BLaER1 treated with 17β-estradiol and CSF1 and Interleukin-3, amounts not matched to agents 10 nM and 100 nM (cell line): ENCODE data around the gene CXADR.
A peak's percentile ranks its signal among the peaks of the same experiment; 100 is the strongest.
"Not testable (repeated sequence)": the region's sequence is repeated elsewhere in the genome, so short reads cannot be mapped to it uniquely, and the experiment has no call there.

ENCODE experiments used
- H3K27ac ChIP-seq, 11 experiments: shearing (Covaris generic); formaldehyde crosslinking; 2 replicates each; pipeline ENCODE4 v1.8.1; 2022
- H3K27me3 ChIP-seq, 11 experiments: shearing (Covaris generic); formaldehyde crosslinking; 2 replicates each; pipeline ENCODE4 v1.8.1; 2022
- H3K36me3 ChIP-seq, 11 experiments: shearing (Covaris generic); formaldehyde crosslinking; 2 replicates each; pipeline ENCODE4 v1.8.1; 2022
- H3K4me1 ChIP-seq, 10 experiments: shearing (Covaris generic); formaldehyde crosslinking; 2 replicates each; pipeline ENCODE4 v1.8.1; 2022
- H3K4me2 ChIP-seq, 11 experiments: shearing (Covaris generic); formaldehyde crosslinking; 2 replicates each; pipeline ENCODE4 v1.8.1; 2022
- H3K4me3 ChIP-seq, 10 experiments: shearing (Covaris generic); formaldehyde crosslinking; 2 replicates each; pipeline ENCODE4 v1.8.1; 2022
- H3K9ac ChIP-seq, 11 experiments: shearing (Covaris generic); formaldehyde crosslinking; 2 replicates each; pipeline ENCODE4 v1.8.1; 2022
- H3K9me3 ChIP-seq, 11 experiments: shearing (Covaris generic); formaldehyde crosslinking; replicated peaks in 1 of 11; 2 replicates each; pipeline ENCODE4 v1.8.1; 2022
- H4K20me1 ChIP-seq, 11 experiments: shearing (Covaris generic); formaldehyde crosslinking; 2 replicates each; pipeline ENCODE4 v1.8.1; 2022
- Cebpa-rat ChIP-seq, 11 experiments: shearing (Covaris generic); IDR thresholded peaks; 2 replicates each; pipeline ENCODE4 v1.8.1; 2022

CXADR gene

DNA sequence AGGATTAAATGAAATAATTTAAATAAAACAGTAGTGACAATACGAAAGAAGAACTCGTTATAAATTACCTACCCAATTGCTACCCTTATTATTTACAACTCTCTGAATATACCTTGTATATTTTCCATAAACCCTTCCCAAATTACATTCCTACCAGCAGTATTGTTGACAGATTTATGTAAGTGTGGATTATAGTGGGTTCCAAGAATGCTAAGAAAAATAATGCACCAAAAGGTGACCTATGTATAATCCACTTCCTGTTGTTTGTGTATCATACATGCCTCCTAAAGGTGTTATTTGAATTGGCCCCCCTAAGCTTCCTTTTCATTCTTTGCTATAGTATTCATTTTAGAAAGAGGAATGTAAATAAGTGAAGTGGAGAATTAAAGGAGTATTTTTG, 33.2 kb upstream of the CXADR start:
- no peak for TF ChIP-seq Cebpa-rat (IDR thresholded peaks at IDR 0.05)
- Histone ChIP-seq H3K4me3 (no peak overlapping the region), H3K27me3 (no peaks in the 10 kb centered on the region), H3K9me3 (peaks cover 0 to 2% (median 0%) of the 10 kb centered on the region in 11 experiments; a peak in 2 of 22 replicates), H3K27ac (no peak overlapping the region), H3K36me3 (no peaks in the 10 kb centered on the region), H3K4me2 (no peak overlapping the region), H3K9ac (no peak overlapping the region), H4K20me1 (no peaks in the 10 kb centered on the region), H3K4me1 (peaks cover 0 to 12% (median 0%) of the 10 kb centered on the region in 10 experiments; a peak in 8 of 20 replicates)

DNA sequence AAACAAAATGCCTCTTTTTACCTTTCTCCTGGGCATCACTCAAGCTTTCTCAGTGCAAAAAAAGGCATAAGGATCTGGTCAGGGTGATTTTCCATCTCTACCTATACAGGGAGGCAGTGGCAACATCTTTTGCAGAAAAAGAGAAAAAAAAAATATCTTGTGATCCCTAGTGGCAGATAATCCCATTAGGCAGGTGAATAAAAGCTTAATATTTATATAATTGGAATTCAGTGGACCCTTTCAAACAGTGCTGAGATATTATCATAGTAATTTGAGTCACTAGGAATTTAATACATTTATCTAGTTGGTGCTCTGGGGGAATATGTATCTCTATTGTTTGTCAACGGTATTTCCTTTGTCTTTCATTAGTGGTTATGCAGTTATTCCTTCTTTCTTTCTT, 29.9 kb upstream of the CXADR start:
- H3K9me3 ChIP-seq: peaks cover 0 to 6% (median 0%) of the 10 kb centered on the region in 11 experiments; a peak in 2 of 22 replicates
- H3K4me1 ChIP-seq: peaks cover 0 to 7% (median 0%) of the 10 kb centered on the region in 10 experiments; a peak in 3 of 20 replicates
- no peak overlapping the region for H3K4me3 ChIP-seq

DNA sequence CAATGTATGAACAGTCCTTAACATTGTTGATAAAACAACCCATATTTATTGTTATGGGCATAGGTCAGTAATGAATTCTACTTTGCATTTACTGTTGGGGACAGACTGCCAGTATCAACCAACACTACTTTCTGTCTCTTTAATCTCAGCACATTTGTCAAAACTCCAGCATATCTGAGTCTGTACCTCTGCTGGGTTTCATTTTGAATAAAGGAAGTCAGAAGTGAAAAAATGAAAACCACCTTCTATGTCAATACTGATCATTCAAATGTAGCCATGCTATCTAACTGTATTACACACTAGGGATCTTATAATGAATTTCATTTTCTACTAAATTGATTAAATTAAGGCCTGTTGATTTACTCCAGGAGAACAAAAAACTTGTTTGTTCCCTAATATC, 24.2 kb upstream of the CXADR start:
- Histone ChIP-seq H3K27ac (no peak overlapping the region), H3K9ac (no peak overlapping the region), H3K9me3 (peaks cover 0 to 6% (median 0%) of the 10 kb centered on the region in 11 experiments; a peak in 2 of 22 replicates), H3K36me3 (no peaks in the 10 kb centered on the region), H3K4me3 (no peak overlapping the region), H4K20me1 (no peaks in the 10 kb centered on the region), H3K4me1 (peaks cover 15 to 34% (median 20%) of the 10 kb centered on the region in 10 experiments), H3K27me3 (0 out of 22 replicates have a peak, but pooled peaks cover 0 to under 1% (median 0%) of the 10 kb centered on the region in 11 experiments), H3K4me2 (no peak overlapping the region)
- no peak for TF ChIP-seq Cebpa-rat (IDR thresholded peaks at IDR 0.05)

More for the DNA sequence above, 29.9 kb upstream of the CXADR start:
- no peaks in the 10 kb centered on the region for H3K36me3 ChIP-seq
- TF ChIP-seq Cebpa-rat (IDR thresholded peaks at IDR 0.05): no peak
- no peak overlapping the region for H3K27ac ChIP-seq
- no peak overlapping the region for H3K4me2 ChIP-seq
- no peaks in the 10 kb centered on the region for H3K27me3 ChIP-seq
- no peak overlapping the region for H3K9ac ChIP-seq
- H4K20me1 ChIP-seq: no peaks in the 10 kb centered on the region

DNA sequence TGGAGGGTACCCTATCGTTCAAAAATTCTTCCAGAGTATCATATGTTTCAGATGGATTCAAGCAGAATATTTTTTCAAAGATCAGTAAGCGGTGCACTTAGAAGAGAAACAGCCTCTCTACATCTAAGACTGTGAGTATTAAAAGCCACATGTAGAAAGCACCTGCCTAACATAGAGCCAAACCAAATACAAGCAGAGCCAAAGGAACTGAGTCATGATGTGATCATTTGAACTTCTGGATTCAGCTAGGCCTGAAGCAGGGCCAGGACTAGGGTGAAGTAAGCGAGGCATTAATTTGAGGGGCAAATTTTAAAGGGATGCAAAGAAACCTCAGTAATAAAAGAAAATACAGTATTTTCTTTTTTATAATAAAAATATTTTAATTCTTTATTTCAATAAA, 23.3 kb upstream of the CXADR start:
- not testable (repeated sequence) for H3K9ac ChIP-seq

GRCh38 chr21:17491716-17492414, 21.0 kb upstream of the CXADR start:
- no peak for TF ChIP-seq Cebpa-rat (IDR thresholded peaks at IDR 0.05)
- Histone ChIP-seq H3K9ac (peak overlapping the region in 5 of 11 experiments; percentile 10 to 64 (median 56); a peak in 7 of 22 replicates), H3K9me3 (no peaks in the 10 kb centered on the region), H3K36me3 (no peaks in the 10 kb centered on the region), H3K27me3 (0 out of 22 replicates have a peak, but pooled peaks cover 0 to 4% (median 0%) of the 10 kb centered on the region in 11 experiments), H3K4me2 (peak overlapping the region; percentile 54 to 93 (median 78)), H3K4me1 (peaks cover 15 to 38% (median 25%) of the 10 kb centered on the region in 10 experiments), H3K4me3 (peak overlapping the region in 1 of 10 experiments; percentile 25; a peak in 1 of 20 replicates), H3K27ac (peak overlapping the region in 8 of 11 experiments; percentile 37 to 80 (median 64); a peak in 15 of 22 replicates), H4K20me1 (no peaks in the 10 kb centered on the region)

More for the DNA sequence above, 23.3 kb upstream of the CXADR start:
- not testable (repeated sequence) for H3K36me3 ChIP-seq, H3K4me3 ChIP-seq, H3K27ac ChIP-seq, H3K27me3 ChIP-seq, H4K20me1 ChIP-seq, H3K9me3 ChIP-seq, H3K4me2 ChIP-seq
- H3K4me1 ChIP-seq: peaks cover 15 to 33% (median 20%) of the 10 kb centered on the region in 10 experiments

DNA sequence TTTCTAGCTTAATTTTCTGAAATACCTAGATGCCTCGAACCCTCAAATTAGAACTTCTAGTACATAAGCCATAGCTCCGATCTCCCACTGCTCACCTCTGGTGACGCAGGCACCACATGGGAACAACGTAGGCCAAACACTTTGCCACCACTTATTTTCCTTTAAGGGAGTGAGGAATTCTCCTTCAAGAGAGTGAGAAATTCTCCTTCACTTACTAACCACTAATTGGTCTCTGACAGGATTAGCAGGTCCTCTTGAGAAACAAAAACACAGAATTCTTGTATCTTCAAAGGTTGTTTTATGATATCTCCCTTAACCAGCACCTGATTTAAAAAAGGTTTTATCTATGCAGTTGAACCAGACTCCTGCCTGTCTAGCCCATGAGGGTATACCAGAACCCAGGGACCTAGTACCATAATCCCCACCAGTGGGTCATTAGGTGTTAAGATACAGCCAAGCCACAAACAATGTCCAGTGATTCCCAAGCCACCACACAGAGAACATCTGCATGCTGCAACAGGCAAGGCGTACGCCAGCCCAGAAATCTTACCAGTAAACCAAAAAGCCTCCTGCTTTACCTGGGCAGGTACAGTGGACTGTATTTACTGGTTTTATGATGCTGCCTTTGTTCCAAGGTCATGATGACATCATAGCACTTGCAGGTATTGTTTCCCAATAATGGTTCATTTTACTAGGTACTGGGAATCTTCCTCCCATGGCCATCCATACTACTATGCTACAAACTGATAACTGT, 20.3 kb upstream of the CXADR start:
- H4K20me1 ChIP-seq: no peaks in the 10 kb centered on the region
- H3K27ac ChIP-seq: peak overlapping the region in 9 of 11 experiments; percentile 17 to 80 (median 63); a peak in 15 of 22 replicates
- H3K27me3 ChIP-seq: 0 out of 22 replicates have a peak, but pooled peaks cover 0 to 4% (median 0%) of the 10 kb centered on the region in 11 experiments
- H3K4me3 ChIP-seq: peak overlapping the region in 1 of 10 experiments; percentile 25; a peak in 1 of 20 replicates
- H3K9me3 ChIP-seq: no peaks in the 10 kb centered on the region
- H3K4me1 ChIP-seq: peaks cover 15 to 38% (median 25%) of the 10 kb centered on the region in 10 experiments
- peak overlapping the region in 5 of 11 experiments; percentile 10 to 64 (median 56); a peak in 6 of 22 replicates for H3K9ac ChIP-seq
- TF ChIP-seq Cebpa-rat (IDR thresholded peaks at IDR 0.05): no peak
- no peaks in the 10 kb centered on the region for H3K36me3 ChIP-seq
- peak overlapping the region; percentile 54 to 93 (median 76) for H3K4me2 ChIP-seq

DNA sequence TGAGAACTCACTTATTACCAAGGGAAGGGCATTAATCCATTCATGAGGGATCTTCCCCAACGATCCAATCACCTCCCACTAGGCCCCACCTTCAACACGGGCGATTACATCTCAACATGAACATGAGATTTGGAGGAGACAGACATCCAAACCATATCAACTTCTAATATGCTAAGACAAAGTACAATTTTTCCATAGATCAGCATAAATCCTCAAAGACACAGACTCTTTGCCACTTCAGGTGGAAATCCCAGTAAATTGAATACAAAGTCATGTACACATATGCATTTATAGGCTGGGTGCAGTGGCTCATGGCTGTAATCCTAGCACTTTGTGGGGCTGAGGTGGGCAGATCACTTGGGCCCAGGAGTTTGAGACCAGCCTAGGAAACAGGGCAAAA, 18.8 kb upstream of the CXADR start:
- H3K9me3 ChIP-seq: no peaks in the 10 kb centered on the region
- H3K4me2 ChIP-seq: no peak overlapping the region
- H3K9ac ChIP-seq: no peak overlapping the region
- no peak overlapping the region for H3K27ac ChIP-seq
- H3K4me3 ChIP-seq: no peak overlapping the region
- H3K4me1 ChIP-seq: peaks cover 15 to 38% (median 25%) of the 10 kb centered on the region in 10 experiments
- H4K20me1 ChIP-seq: no peaks in the 10 kb centered on the region
- H3K27me3 ChIP-seq: 0 out of 22 replicates have a peak, but pooled peaks cover 0 to 4% (median 0%) of the 10 kb centered on the region in 11 experiments
- H3K36me3 ChIP-seq: no peaks in the 10 kb centered on the region
- TF ChIP-seq Cebpa-rat (IDR thresholded peaks at IDR 0.05): no peak

DNA sequence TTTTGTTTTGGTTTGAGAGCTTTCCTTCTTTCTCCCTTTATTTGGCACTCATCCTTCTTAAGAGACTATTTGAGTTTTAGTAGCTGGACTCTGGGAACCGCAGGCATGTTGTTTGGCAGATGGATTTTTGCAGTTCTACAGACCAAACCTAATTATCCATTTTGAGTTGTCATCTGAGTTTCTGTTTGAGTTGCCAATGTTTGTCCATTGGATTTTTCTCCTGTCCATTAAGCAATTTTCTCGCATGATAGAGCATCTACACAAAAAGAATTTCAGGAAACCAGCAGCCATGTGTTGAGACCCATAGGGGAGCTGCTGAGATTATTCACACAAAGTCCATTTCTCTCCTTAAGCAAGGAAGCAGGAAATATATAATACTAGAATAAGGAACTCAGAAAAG, 17.2 kb upstream of the CXADR start:
- Histone ChIP-seq H3K9me3 (no peaks in the 10 kb centered on the region), H3K4me3 (no peak overlapping the region), H3K27ac (no peak overlapping the region), H3K27me3 (0 out of 22 replicates have a peak, but pooled peaks cover 0 to 4% (median 0%) of the 10 kb centered on the region in 11 experiments), H3K9ac (no peak overlapping the region), H3K4me1 (peaks cover 15 to 38% (median 25%) of the 10 kb centered on the region in 10 experiments), H4K20me1 (no peaks in the 10 kb centered on the region), H3K4me2 (peak overlapping the region in 5 of 11 experiments; percentile 11 to 39 (median 17); a peak in 8 of 22 replicates), H3K36me3 (no peaks in the 10 kb centered on the region)
- no peak for TF ChIP-seq Cebpa-rat (IDR thresholded peaks at IDR 0.05)

- Histone ChIP-seq H4K20me1 (no peaks in the 10 kb centered on the region), H3K4me1 (peaks cover 4 to 24% (median 13%) of the 10 kb centered on the region in 10 experiments), H3K36me3 (no peaks in the 10 kb centered on the region), H3K9ac (no peak overlapping the region), H3K9me3 (no peaks in the 10 kb centered on the region), H3K27me3 (0 out of 22 replicates have a peak, but pooled peaks cover 0 to 4% (median 0%) of the 10 kb centered on the region in 11 experiments), H3K4me3 (no peak overlapping the region), H3K4me2 (no peak overlapping the region), H3K27ac (no peak overlapping the region)
- TF ChIP-seq Cebpa-rat (IDR thresholded peaks at IDR 0.05): no peak
Observed at GRCh38 chr21:17497316-17497715, 15.5 kb upstream of the CXADR start.
